ENCODE data around the gene KRTAP9-7.

KRTAP9-7 gene

DNA sequence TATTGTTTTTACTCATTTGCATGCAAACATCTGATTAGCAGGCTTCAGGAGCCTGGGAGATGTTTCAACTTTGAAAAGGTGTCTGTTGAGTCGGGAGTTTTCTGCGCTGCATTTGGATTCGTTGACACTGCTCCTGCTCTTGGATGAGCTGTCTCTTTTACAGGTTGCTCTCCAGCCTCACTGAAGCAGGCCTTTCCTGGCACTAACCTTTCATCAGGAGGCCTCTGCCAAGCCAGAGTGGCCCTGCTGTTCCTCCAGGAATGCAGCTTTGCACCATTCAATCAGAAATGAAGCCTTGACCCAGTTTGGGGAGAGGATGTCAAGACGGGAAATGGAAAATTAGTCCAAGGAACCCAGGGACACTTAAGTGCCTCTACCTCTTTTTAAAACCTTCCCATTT, 27.5 kb downstream of the KRTAP9-7 start:
- TF ChIP-seq CTCF (IDR thresholded peaks at IDR 0.05; ENCODE audit: borderline replicate concordance, insufficient read depth, low read depth, low read length): no peak

DNA sequence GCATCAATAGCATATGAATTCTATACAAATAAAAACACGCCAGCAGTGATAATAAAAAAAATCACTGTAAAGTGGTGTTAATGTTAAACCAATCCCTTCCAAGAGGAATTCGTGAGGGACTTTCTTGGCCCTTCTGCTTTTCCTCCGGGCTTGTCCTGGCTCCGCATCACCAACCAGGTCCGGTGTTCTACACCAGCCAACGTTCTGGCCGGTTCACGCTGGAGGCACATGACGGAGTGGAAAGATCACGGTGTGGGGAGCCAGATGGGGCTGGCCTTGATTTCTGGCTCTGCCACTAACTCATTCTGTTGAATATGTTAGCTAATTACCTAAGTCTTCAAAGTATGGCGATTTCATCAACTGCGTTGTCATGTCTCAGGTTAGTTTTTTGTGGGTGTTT, 28.6 kb downstream of the KRTAP9-7 start:
- TF ChIP-seq CTCF (IDR thresholded peaks at IDR 0.05; ENCODE audit: borderline replicate concordance, insufficient read depth, low read depth, low read length): no peak
- no peak overlapping the region for H3K4me3 ChIP-seq (ENCODE audit: low read depth, low read length)

More for the DNA sequence above, 27.5 kb downstream of the KRTAP9-7 start:
- H3K4me3 ChIP-seq (ENCODE audit: low read depth, low read length): no peak overlapping the region

- no peak for TF ChIP-seq CTCF (IDR thresholded peaks at IDR 0.05; ENCODE audit: borderline replicate concordance, insufficient read depth, low read depth, low read length)
- no peak overlapping the region for H3K4me3 ChIP-seq (ENCODE audit: low read depth, low read length)
Observed at GRCh38 chr17:41307647-41308046, 32.1 kb downstream of the KRTAP9-7 start.

GRCh38 chr17:41308251-41308917, 32.9 kb downstream of the KRTAP9-7 start:
- TF ChIP-seq CTCF (IDR thresholded peaks at IDR 0.05; ENCODE audit: borderline replicate concordance, insufficient read depth, low read depth, low read length): no peak
- no peak overlapping the region for H3K4me3 ChIP-seq (ENCODE audit: low read depth, low read length)

- no peak for TF ChIP-seq CTCF (IDR thresholded peaks at IDR 0.05; ENCODE audit: borderline replicate concordance, insufficient read depth, low read depth, low read length)
- H3K4me3 ChIP-seq (ENCODE audit: low read depth, low read length): no peak within 1 kb of the TSS
Observed at GRCh38 chr17:41308918-41309359, 33.4 kb downstream of the KRTAP9-7 start, which contains the start of gene KRTAP16-1. KRTAP16-1 (minus strand) TSS chr17:41309309; CDS start chr17:41309253, 56 bp downstream.

- H3K4me3 ChIP-seq (ENCODE audit: low read depth, low read length): no peak overlapping the region
- no peak for TF ChIP-seq CTCF (IDR thresholded peaks at IDR 0.05; ENCODE audit: borderline replicate concordance, insufficient read depth, low read depth, low read length)
Observed at GRCh38 chr17:41311111-41311510, 35.6 kb downstream of the KRTAP9-7 start.

DNA sequence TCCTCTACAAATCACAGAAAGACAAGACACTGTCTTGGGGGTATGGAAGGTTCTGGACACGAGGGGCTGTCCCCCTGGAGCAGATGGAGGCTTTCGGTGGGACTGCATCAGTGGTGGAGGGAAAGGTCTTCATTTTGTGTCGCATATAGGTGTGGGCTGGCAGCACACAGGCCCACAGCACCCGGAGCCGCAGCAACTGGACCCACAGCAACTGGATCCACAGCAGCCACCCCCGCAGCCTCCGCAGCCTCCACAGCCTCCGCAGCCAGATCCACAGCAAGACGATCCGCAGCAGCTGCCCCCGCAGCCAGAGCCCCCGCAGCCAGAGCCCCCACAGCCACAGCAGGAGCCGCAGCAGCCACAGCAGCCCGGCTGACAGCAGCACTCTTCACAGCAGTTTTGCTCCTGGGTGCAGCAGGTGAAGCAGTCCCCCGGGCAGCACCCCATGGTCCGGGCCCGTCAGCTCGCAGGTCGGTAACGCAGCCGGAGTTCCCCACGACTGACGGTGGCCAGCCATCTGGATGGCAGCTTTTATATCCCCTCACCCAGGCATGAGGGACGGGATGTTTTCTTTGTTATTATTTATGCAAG, 39.8 kb downstream of the KRTAP9-7 start, which contains the start of gene KRTAP17-1:
Gene KRTAP17-1, minus strand, starts transcription at position 507 of the 591 bp plus-strand sequence. Its CDS starts 60 bp downstream, at position 447.
- TF ChIP-seq CTCF (IDR thresholded peaks at IDR 0.05; ENCODE audit: borderline replicate concordance, insufficient read depth, low read depth, low read length): no peak
- no peak within 1 kb of the TSS for H3K4me3 ChIP-seq (ENCODE audit: low read depth, low read length)

All from GM12875 (cell line).